ENCODE data around the gene KIF22. TPM values are rescaled to one million over a fixed set of nuclear protein-coding genes. Genes with fewer than 3 reads are reported as not detected.

Gene KIF22
- total RNA-seq, 1 donor from 2014 or later = 14.3 TPM

DNA sequence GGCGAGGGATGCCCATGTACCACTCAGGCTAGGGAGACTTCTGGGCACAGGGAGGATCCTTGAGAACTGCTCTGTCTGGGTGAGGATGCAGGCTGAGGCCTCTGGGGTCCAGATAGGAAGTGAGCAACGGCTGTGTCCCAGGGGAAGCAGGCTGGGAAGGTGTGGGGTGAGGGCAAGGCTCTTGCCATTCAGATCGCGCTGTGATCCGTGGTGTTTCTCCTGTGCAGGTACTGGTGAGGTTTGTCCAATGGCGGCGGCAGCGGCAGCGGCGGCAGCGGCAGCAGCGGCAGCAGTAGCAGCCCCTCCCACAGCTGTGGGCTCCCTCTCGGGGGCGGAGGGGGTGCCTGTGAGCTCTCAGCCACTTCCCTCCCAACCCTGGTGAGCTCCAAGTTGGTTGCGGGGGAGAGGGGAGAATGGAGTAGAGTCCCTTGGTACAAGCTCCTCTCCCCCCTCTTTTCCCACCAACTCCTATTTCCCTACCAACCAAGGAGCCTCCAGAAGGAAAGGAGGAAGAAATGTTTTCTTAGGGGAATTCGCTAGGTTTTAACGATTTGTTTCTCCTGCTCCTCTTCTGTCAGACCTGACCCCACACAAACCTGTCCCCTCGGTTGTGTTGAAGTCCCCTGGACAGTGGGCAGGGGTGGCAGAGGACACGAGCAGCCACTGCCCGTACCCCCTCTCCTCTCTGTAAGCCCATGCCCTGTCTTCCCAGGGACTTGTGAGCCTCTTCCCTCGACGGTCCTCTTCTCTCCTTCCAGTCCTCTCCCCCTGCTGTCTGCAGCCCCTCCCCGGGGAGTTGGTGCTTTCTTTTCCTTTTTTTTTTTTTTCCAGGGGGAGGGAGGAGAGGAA, 19.5 kb downstream of the KIF22 start:
- H3K4me3 ChIP-seq (ENCODE audit: insufficient read depth, low read depth, low read length) = peak overlapping the region; percentile 23
- Mint-ChIP-seq H3K4me1 (ENCODE audit: low read depth, unreplicated experiment) (peaks cover 36% of the 10 kb centered on the region), H3K27ac (ENCODE audit: unreplicated experiment) (peak overlapping the region; percentile 88), H3K9me3 (ENCODE audit: unreplicated experiment) (no peaks in the 10 kb centered on the region), H3K36me3 (ENCODE audit: low read depth, unreplicated experiment) (peaks cover 9% of the 10 kb centered on the region), H3K4me3 (ENCODE audit: unreplicated experiment) (peak overlapping the region; percentile 71), H3K27me3 (ENCODE audit: low read depth, unreplicated experiment) (no peaks in the 10 kb centered on the region)
- peak overlapping the region; percentile 93 for H3K4me2 ChIP-seq (ENCODE audit: low read length)
- H3K27ac ChIP-seq (ENCODE audit: low read depth, low read length) = peak overlapping the region; percentile 40
- no peaks in the 10 kb centered on the region for H3K27me3 ChIP-seq (ENCODE audit: insufficient read depth, low read length)
- H2AFZ ChIP-seq (ENCODE audit: low read depth, low read length) = no peak overlapping the region
- peaks cover 34% of the 10 kb centered on the region for H3K4me1 ChIP-seq (ENCODE audit: insufficient read depth, low read length)
- H3K79me2 ChIP-seq (ENCODE audit: insufficient read depth, low read length) = peaks cover 36% of the 10 kb centered on the region
- FAIRE-seq (no peak), DNase-seq (ENCODE audit: low read depth) (no peak)
- no peak for TF ChIP-seq EZH2 (IDR thresholded peaks at IDR 0.05; ENCODE audit: insufficient read depth, low read length)
- TF ChIP-seq, protein P1, sequence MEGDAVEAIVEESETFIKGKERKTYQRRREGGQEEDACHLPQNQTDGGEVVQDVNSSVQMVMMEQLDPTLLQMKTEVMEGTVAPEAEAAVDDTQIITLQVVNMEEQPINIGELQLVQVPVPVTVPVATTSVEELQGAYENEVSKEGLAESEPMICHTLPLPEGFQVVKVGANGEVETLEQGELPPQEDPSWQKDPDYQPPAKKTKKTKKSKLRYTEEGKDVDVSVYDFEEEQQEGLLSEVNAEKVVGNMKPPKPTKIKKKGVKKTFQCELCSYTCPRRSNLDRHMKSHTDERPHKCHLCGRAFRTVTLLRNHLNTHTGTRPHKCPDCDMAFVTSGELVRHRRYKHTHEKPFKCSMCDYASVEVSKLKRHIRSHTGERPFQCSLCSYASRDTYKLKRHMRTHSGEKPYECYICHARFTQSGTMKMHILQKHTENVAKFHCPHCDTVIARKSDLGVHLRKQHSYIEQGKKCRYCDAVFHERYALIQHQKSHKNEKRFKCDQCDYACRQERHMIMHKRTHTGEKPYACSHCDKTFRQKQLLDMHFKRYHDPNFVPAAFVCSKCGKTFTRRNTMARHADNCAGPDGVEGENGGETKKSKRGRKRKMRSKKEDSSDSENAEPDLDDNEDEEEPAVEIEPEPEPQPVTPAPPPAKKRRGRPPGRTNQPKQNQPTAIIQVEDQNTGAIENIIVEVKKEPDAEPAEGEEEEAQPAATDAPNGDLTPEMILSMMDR (IDR thresholded peaks at IDR 0.05; ENCODE audit: insufficient read depth, low read depth, low read length) = no peak
- no peaks in the 10 kb centered on the region for H3K36me3 ChIP-seq (ENCODE audit: insufficient read depth, low read length)
- H4K20me1 ChIP-seq (ENCODE audit: insufficient read depth, low read length) = peaks cover 34% of the 10 kb centered on the region
- peak overlapping the region; percentile 84 for H3K9ac ChIP-seq (ENCODE audit: low read length)
- H3K9me3 ChIP-seq (ENCODE audit: insufficient read depth, low read depth, low read length) = no peaks in the 10 kb centered on the region

DNA sequence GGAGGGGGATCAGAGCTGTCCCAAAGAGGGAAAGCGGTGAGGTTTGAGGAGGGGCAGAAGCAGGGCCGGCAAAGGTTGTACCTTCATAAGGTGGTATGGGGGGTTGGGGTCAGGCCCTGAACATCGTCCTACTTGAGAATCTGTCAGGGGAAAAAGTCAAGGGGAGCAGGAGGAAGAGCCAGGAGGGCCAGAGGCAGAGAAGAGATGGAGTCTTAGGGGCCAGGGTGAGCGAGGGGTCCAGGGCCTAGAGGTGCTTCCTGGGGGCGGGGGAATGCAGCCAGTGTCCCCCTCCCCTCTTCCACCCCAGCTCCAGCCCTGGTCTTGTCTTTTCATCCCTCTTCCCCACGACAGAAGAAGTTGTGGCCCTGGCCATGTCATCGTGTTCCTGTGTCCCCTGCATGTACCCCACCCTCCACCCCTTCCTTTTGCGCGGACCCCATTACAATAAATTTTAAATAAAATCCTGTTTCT, 20.2 kb downstream of the KIF22 start:
- H3K4me2 ChIP-seq (ENCODE audit: low read length) = peak overlapping the region; percentile 93
- no peak for FAIRE-seq
- H3K79me2 ChIP-seq (ENCODE audit: insufficient read depth, low read length) = peaks cover 36% of the 10 kb centered on the region
- peak overlapping the region; percentile 69 for H3K4me3 Mint-ChIP-seq (ENCODE audit: unreplicated experiment)
- H3K9ac ChIP-seq (ENCODE audit: low read length) = peak overlapping the region; percentile 84
- H3K27me3 Mint-ChIP-seq (ENCODE audit: low read depth, unreplicated experiment) = no peaks in the 10 kb centered on the region
- H3K27ac ChIP-seq (ENCODE audit: low read depth, low read length) = peak overlapping the region; percentile 40
- no peaks in the 10 kb centered on the region for H3K27me3 ChIP-seq (ENCODE audit: insufficient read depth, low read length)
- TF ChIP-seq, protein P1 (IDR thresholded peaks at IDR 0.05; ENCODE audit: insufficient read depth, low read depth, low read length) = no peak
- TF ChIP-seq EZH2 (IDR thresholded peaks at IDR 0.05; ENCODE audit: insufficient read depth, low read length) = no peak
- H3K4me3 ChIP-seq (ENCODE audit: insufficient read depth, low read depth, low read length) = no peak overlapping the region
- no peaks in the 10 kb centered on the region for H3K36me3 ChIP-seq (ENCODE audit: insufficient read depth, low read length)
- peaks cover 34% of the 10 kb centered on the region for H4K20me1 ChIP-seq (ENCODE audit: insufficient read depth, low read length)
- H3K27ac Mint-ChIP-seq (ENCODE audit: unreplicated experiment) = peak overlapping the region; percentile 78
- H3K9me3 Mint-ChIP-seq (ENCODE audit: unreplicated experiment) = no peaks in the 10 kb centered on the region
- DNase-seq (ENCODE audit: low read depth) = no peak
- peaks cover 34% of the 10 kb centered on the region for H3K4me1 Mint-ChIP-seq (ENCODE audit: low read depth, unreplicated experiment)
- H2AFZ ChIP-seq (ENCODE audit: low read depth, low read length) = no peak overlapping the region
- peaks cover 37% of the 10 kb centered on the region for H3K4me1 ChIP-seq (ENCODE audit: insufficient read depth, low read length)
- H3K36me3 Mint-ChIP-seq (ENCODE audit: low read depth, unreplicated experiment) = peaks cover 9% of the 10 kb centered on the region
- H3K9me3 ChIP-seq (ENCODE audit: insufficient read depth, low read depth, low read length) = no peaks in the 10 kb centered on the region

All from astrocyte (in vitro differentiated cells and primary cell).